NCI-H524 treated with DMSO at 0.1 percent for 48 hours (cell line): ENCODE measurements around the gene MAP3K10.
A peak's percentile ranks its signal among the peaks of the same experiment; 100 is the strongest.
"Not testable (repeated sequence)": the region's sequence is repeated elsewhere in the genome, so short reads cannot be mapped to it uniquely, and the experiment has no call there.

Experiments
- DNase-seq: peaks from one replicate; lab custom pipeline; 2025; lab: John Stamatoyannopoulos, UW

Gene MAP3K10

DNA sequence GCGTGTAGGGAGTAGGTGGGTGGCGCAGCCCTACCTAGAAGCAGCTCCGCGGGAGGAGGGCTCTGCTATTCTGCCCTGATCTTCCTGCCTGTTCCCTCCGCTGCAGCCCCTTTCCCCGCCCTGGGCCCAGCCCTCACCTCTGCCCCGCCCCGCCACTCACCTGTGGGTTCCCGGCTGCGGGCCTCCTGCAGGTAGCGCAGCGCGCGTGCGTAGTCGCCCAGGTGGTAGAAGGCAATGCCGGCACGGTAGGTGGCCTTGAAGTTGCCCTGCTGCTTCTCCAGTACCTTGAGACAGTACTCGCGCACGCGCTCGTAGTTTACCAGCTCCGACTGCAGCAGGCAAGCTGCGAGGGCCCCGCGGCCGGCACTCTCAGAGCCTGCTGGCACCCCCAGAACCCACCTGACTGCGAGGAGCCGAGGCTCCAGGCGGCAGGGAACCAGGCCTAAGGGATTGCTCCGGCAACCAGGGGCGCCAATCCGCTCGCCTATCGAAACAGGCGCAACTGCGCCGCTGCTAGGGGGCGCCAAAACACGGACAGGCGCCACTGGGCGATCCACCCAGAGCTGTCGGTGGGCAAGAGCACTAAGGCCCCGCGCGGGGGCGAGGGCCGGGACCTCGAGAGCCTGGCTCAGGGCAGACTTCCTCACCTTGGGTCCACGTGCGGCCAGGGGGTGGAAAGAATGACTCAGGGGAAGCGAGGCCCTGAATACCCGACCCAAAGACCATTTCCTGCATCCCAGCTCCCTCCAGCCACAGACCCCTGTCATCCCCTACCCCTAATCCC is 26.0 kb downstream of the MAP3K10 start:
- no peak for DNase-seq

DNA sequence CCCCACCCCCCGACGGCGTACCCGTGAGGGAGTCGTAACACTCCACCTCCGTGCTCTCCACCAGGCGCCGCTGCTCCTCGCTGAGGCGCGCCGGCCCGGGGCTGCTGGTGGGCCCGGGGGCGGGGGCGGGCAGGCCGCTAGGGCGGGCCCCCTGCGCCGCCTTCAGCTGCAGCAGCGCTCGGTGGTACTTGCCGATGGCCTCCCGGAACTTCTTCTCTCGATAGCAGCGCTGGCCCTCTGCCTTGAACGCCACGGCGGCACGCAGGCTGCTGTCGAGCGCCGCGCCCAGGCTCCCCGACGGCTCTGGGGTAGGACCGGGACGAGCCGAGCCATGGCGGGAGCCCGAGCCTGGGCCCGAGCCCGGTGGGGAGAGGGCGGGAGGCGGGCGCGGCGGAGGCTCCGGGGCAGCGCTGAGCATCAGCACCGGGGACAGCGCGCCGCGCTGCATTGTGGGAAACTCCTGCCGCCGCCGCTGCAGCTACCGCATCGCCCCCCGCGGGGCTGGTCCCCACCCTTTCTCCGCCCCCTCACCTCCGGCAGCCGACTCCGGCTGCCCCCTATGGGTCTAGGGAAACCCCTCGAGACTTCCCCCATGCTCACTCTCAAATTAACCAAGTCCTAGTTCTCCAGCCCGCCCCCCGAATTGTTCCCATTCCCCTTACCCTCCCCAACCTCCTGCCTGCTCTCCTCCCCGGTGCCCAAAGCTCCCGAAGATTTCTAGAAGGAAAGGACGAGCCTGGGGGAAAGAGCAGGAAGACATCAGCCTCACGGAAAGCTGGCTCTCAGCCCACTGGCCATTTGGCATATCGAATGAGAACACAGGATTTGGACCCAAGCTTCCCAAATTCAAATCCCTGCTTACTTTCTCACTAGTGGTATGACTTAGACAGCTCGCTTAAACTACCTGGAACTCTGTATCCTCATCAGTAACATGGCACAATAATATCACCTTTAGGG is 27.0 kb downstream of the MAP3K10 start, which contains the start of gene TTC9B:
TTC9B (minus strand) TSS at position 451 of the 957 bp plus-strand sequence; CDS start at position 448, 3 bp downstream.
- DNase-seq = no peak

DNA sequence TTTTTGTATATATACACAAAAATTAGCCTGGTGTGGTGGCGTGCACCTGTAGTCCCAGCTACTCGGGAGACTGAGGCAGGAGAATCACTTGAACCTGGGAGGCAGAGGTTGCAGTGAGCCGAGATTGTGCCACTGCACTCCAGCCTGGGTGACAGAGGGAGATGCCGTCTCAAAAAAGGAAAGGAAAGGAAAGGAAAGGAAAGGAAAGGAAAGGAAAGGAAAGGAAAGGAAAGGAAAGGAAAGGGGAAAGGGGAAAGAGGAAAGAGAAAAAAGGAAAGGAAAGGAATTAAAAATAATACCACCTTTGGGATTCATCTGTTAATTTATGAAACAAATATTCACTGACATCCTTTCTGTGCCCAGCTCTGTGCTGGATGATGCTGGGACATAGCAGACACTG is 27.8 kb downstream of the MAP3K10 start:
- DNase-seq = not testable (repeated sequence)

- no peak for DNase-seq
Observed at GRCh38 chr19:40219721-40220276, 28.6 kb downstream of the MAP3K10 start.

GRCh38 chr19:40220674-40221073 is 29.4 kb downstream of the MAP3K10 start:
- no peak for DNase-seq

DNA sequence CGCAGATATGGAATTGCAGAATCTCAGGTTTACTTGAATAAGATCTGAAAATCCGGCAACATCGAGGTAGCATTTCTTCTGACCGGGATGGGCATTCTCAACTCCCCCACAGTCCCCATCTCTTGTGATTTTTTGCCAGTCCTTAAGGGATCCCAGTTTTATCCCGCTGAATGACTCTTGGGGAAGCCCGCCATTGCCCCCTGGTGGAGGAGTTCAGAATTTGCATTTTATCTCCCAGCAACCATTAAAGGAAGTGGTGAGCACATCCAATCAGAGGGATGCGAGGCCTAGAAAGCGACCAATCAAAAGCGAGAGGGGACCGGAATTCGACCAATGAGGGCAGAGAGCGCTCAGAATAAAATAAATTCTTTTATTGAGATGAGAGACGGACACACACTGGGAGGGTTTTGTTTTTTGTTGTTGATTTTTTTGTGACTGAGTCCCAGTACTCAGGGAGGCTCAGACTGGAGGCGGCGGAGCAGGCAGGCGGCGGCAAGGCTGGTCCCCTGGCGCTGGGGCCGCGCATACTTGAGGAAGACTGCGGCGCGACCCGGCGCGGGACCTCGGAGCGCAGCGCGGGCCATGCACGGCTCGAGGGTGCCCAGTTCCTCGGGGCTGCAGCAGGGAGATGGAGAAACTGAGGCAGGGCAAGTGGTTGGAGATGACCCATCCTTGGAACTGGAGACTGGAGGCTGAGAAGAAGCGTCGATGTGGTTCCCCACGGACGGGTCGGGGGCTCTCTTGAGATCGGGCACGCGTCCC is 30.8 kb downstream of the MAP3K10 start:
- DNase-seq = peak; percentile 75

DNA sequence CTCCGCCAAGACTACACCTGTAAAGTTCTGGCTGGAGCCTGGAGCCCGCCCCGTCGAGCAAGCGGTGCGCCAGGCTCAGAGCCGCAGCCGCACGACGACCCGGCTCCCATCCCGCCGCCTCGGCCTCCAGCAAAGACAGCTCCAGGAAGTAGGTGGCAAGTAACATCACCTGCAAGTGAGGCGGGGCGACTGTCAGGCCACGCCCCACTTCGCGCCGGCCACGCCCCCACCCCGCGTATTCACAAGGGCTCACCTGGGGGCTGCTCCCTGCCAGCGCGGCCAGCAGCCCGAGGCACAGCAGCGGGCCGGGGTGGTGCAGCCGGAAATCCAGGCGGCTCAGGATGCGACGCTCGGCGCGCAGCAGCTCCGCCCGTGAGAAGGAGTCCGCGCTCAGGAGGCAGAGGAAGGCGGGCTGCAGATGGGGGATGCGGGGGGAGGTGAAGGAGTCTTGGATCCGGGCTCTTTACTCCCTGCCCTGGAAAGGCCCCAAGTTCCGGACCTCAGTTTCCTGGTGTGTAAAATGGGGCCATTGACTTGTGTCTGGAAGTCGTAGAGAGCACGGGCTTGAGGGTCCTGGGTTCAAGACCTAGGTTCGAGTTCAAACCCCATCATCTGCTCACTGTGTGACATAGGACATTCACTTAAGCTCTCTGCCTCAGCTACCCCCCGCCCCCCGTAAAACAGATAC is 32.1 kb downstream of the MAP3K10 start:
- no peak for DNase-seq

DNA sequence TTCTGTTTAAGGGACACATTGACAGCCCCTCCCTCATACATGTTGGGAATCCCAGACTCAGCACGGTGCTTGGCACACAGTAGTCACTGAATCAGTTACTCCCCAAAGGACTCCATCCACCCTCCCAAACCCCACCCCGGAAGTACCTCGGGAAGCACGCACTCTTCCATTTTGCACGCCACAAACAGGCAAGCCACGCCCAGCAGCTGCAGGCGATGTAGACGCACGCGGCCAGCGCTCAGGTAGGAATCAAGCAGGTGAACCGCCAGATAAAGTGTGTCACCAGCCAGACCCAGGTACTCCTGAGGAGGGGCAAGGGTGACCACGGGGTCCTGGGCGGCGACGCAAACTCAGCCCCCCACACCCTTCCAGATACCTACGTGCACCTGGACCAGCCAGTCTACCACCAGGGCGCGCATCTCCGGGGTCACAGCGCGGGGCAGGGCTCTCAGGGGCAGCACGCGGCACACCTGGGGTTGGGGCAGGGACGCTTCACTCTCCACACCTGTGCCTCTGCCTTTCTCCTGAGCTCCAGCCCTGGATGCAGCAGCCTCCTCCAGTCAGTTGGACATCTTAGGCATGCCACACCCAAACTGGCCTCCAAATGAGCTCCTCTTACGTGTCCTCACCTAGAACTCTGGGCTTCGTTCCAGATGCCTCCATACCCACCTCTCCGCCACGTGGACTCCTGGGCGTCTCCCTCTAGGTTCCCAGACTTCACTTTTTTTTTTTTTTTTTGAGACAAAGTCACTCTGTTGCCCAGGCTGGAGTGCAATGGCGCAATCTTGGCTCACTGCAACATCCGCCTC is 33.3 kb downstream of the MAP3K10 start:
- DNase-seq = no peak

GRCh38 chr19:40225440-40226305 is 34.4 kb downstream of the MAP3K10 start:
- DNase-seq = no peak

GRCh38 chr19:40228346-40228745 is 37.1 kb downstream of the MAP3K10 start:
- DNase-seq = no peak

DNA sequence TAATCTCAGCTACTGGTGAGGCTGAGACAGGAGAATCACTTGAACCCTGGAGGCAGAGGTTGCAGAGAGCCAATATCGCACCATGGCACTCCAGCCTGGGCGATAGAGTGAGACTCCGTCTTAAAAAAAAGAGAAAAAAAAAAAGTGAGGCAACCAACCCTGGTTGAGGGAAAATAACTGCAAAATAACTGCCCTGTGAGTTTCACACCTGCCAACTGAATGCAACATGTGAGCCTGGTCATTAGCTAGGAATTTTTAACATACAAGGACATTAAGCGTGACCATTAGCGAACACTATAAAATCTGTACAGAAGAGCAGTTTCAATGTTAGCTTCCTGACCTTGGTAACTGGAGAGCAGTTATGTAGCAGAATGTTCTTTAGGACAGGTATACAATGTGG is 37.6 kb downstream of the MAP3K10 start:
- no peak for DNase-seq

DNA sequence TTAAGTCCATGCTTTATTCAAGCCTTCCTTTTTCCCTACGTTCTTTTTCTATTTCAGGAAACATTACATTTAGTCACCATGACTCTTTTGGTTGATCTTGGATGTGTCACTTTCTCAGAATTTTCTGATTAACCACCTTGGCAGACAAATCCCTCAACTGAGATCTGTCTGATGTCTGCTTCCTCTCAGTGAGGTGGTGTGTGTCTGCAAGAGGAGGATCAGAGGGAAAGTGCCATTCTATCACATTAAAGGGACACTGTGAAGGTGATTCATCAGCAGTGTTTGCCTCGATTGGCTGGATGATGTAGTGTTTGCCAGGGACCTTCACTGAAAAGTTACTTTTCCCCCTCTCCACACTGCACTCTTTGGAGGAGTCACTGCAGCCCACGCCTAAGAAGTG is 38.3 kb downstream of the MAP3K10 start:
- DNase-seq = no peak

DNA sequence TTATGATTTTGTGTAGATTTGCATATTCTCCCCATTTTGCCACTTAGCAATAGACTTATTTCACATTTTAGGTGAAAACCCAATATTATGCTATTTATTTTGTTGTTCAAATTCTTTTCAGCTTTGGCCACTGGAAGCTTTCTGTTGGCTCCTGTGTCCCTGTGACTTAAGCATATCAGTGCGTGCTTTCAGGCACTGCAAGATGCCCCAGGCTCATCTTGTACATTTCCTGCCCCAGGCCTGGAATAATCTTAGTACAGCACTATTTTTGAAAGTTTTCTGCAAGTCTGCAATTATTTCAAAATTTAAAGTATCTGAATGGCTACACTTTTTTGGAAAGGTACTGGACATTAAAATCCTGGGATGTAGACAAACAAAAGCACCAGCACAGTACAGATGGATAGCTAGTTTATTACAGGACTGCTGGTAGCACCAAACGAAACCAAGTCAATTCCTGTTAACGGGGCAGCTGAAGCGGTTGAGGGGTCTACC is 38.7 kb downstream of the MAP3K10 start:
- no peak for DNase-seq

DNA sequence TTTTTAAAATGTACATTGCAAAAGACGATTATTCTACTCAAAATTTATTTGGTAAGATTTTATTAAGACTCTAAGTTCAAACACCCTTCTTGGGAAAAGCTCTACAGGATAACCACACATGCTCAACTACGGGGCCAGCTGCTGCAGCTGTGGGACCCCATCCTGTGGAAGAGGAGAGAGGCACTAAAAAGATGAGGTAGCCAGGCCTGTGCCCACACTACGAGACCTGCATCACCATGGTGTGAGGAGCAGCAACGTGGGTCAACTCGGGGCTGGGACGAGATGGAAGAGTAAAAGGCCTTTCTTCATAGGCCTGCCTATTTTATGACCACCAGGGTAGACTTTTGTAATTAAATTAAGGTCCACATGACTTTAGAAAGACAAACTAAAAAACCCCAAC is 39.8 kb downstream of the MAP3K10 start:
- no peak for DNase-seq

DNA sequence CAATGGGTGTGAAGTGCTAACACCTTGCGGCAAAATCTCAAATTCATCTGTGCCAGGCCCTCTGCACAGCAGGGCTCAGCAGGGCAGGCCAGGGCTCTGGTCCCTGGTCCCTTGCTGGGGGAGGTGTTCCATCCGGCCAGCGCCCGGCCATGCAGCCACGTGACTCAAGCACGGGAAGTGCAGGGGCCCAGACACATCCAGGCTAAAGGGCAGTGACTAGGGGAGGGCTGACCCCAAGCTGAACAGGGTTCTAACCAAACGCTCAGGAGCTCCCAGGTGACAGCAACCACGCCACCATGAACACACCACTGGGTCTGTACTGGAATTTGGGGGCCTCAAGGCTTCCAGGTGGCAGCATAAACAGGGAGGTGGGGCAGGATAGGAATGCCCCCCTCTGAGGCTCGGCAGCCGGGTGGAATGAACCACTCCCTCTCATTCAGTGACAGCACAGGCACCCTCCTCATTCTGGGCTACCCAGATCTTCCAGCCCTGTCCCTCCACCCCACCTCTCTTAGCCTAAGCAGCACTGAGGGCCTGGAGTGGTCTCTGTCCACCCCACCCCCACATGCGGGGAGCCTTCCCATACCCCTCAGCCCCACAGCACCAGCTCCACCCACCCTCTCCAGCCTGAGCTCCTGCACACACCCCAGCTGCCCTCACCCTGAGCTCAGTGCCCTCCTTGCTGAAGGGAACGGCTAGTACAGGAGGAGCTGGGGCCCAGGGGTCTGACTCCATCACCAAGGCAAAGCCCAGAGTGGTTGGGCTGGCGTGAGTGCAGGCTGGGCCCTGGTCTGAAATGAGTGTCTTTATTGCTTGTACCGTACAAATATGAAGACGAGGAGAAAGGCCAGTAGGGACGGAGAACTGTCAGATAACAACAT is 40.6 kb downstream of the MAP3K10 start:
- DNase-seq = no peak

- DNase-seq = no peak
Observed at GRCh38 chr19:40232479-40232878, 41.3 kb downstream of the MAP3K10 start.

GRCh38 chr19:40232949-40233810 is 42.0 kb downstream of the MAP3K10 start:
- DNase-seq = no peak
